Neural progenitor cell (in vitro differentiated cells): ENCODE results near the gene NHLH2. TPM values are rescaled to one million over a fixed set of nuclear protein-coding genes. Genes with fewer than 3 reads are reported as not detected.

ENCODE experiments used
- DNase-seq: peaks from one replicate; pipeline ENCODE4 v3.0.0-alpha.2; 2016; ENCODE audit warnings: low spot score
- H2AFZ ChIP-seq: fragments of 200-600 bp; sonication (generic); replicated peaks from 2 replicates; pipeline ENCODE4 v1.6.1; 2016; ENCODE audit warnings: antibody characterized with exemption
- H3F3A ChIP-seq: fragments of 200-600 bp; sonication (generic); 2 replicates; pipeline ENCODE4 v1.6.1; 2016; ENCODE audit warnings: antibody characterized with exemption, low read depth
- H3K27ac ChIP-seq: fragments of 200-600 bp; sonication (generic); 2 replicates; pipeline ENCODE4 v1.5.1; 2016; ENCODE audit warnings: mild to moderate bottlenecking
- H3K27me3 ChIP-seq: fragments of 200-600 bp; sonication (generic); 2 replicates; pipeline ENCODE4 v1.6.1; 2016; ENCODE audit warnings: mild to moderate bottlenecking, moderate library complexity
- H3K36me3 ChIP-seq: fragments of 200-600 bp; sonication (generic); 2 replicates; pipeline ENCODE4 v1.5.1; 2016
- H3K4me1 ChIP-seq: fragments of 200-600 bp; sonication (generic); 2 replicates; pipeline ENCODE4 v1.6.1; 2016; ENCODE audit warnings: mixed run types
- H3K4me2 ChIP-seq: fragments of 200-600 bp; sonication (generic); 2 replicates; pipeline ENCODE4 v1.6.1; 2016
- H3K4me3 ChIP-seq: fragments of 200-600 bp; sonication (generic); 2 replicates; pipeline ENCODE4 v1.5.1; 2016
- H3K79me2 ChIP-seq: fragments of 200-600 bp; sonication (generic); 2 replicates; pipeline ENCODE4 v1.6.1; 2016; ENCODE audit warnings: low read depth
- H3K9ac ChIP-seq: fragments of 200-600 bp; sonication (generic); 2 replicates; pipeline ENCODE4 v1.6.1; 2016
- H3K9me3 ChIP-seq: fragments of 200-600 bp; sonication (generic); 2 replicates; pipeline ENCODE4 v1.5.1; 2016; ENCODE audit warnings: low read depth
- H4K20me1 ChIP-seq: fragments of 200-600 bp; sonication (generic); 2 replicates; pipeline ENCODE4 v1.6.1; 2016; ENCODE audit warnings: low read depth
- H3K27ac Mint-ChIP-seq: 3 replicates; pipeline ENCODE4 v1.8.0; 2021; ENCODE audit warnings: mixed read lengths
- H3K27me3 Mint-ChIP-seq: 2 replicates; pipeline ENCODE4 v1.8.0; 2022; ENCODE audit warnings: low read depth, mild to moderate bottlenecking, inconsistent platforms, moderate library complexity, mixed read lengths; ENCODE audit not compliant: insufficient read depth
- H3K36me3 Mint-ChIP-seq: 3 replicates; pipeline ENCODE4 v1.8.0; 2021; ENCODE audit warnings: mixed read lengths
- H3K4me1 Mint-ChIP-seq: 3 replicates; pipeline ENCODE4 v1.8.0; 2021; ENCODE audit warnings: mixed read lengths
- H3K4me3 Mint-ChIP-seq: 3 replicates; pipeline ENCODE4 v1.8.0; 2021; ENCODE audit warnings: mild to moderate bottlenecking, moderate library complexity, mixed read lengths
- H3K9me3 Mint-ChIP-seq: 3 replicates; pipeline ENCODE4 v1.8.0; 2020; ENCODE audit warnings: mixed read lengths
- EZH2 ChIP-seq: fragments of 200-600 bp; sonication (generic); IDR thresholded peaks from 2 replicates; pipeline ENCODE4 v1.6.1; 2017; ENCODE audit warnings: antibody characterized with exemption, mild to moderate bottlenecking, moderate library complexity
- EZH2phosphoT487 ChIP-seq: fragments of 200-600 bp; sonication (generic); IDR thresholded peaks from 2 replicates; pipeline ENCODE4 v1.6.1; 2017; ENCODE audit warnings: antibody characterized with exemption
- total RNA-seq: library from RNA; depleted of rRNA; stranded (reverse); fragments of >200 nt; gene quantifications from 2 replicates; pipeline ENCODE4 v1.2.3, GENCODE V29; 2015; ENCODE audit warnings: low replicate concordance
- TF ChIP-seq, protein P1 (sequence below): fragments of 200-600 bp; sonication (generic); IDR thresholded peaks from 2 replicates; pipeline ENCODE4 v1.5.1; 2017; ENCODE audit warnings: antibody characterized with exemption, mild to moderate bottlenecking

NHLH2 gene
- total RNA-seq, 1 donor from 2014 or later, result 0.17 TPM

DNA sequence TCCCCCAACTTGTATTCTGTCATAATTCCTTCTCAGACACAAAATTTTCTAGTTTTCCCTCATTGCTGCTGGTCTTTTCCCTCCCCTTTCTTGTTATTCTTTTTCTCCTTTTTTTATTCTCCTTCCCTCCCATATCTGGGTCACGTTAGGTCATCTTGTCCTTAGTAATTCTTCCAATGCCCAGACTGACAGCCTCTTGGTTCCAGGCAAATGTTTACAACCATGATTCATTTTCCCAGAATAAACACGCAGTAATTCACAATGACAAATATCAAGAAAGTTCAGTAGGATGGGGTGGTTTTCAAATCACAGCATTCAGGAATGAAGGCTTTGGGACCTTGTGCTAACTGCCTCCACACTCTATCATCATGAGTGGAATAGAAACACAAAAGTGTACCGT, 25.2 kb downstream of the NHLH2 start:
- no peaks in the 10 kb centered on the region for H4K20me1 ChIP-seq
- H3K27me3 Mint-ChIP-seq, result no peaks in the 10 kb centered on the region
- H3K36me3 Mint-ChIP-seq, result no peaks in the 10 kb centered on the region
- H2AFZ ChIP-seq, result no peak overlapping the region
- H3K9me3 ChIP-seq, result peaks cover 4% of the 10 kb centered on the region
- H3K27ac ChIP-seq, result no peak overlapping the region
- TF ChIP-seq EZH2, result no peak
- TF ChIP-seq, protein P1, sequence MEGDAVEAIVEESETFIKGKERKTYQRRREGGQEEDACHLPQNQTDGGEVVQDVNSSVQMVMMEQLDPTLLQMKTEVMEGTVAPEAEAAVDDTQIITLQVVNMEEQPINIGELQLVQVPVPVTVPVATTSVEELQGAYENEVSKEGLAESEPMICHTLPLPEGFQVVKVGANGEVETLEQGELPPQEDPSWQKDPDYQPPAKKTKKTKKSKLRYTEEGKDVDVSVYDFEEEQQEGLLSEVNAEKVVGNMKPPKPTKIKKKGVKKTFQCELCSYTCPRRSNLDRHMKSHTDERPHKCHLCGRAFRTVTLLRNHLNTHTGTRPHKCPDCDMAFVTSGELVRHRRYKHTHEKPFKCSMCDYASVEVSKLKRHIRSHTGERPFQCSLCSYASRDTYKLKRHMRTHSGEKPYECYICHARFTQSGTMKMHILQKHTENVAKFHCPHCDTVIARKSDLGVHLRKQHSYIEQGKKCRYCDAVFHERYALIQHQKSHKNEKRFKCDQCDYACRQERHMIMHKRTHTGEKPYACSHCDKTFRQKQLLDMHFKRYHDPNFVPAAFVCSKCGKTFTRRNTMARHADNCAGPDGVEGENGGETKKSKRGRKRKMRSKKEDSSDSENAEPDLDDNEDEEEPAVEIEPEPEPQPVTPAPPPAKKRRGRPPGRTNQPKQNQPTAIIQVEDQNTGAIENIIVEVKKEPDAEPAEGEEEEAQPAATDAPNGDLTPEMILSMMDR, result no peak
- TF ChIP-seq EZH2phosphoT487, result no peak
- H3K4me1 Mint-ChIP-seq, result no peaks in the 10 kb centered on the region
- H3K36me3 ChIP-seq, result no peaks in the 10 kb centered on the region
- H3K9ac ChIP-seq, result no peak overlapping the region
- H3K4me3 Mint-ChIP-seq, result no peak overlapping the region
- no peaks in the 10 kb centered on the region for H3K27me3 ChIP-seq
- H3K4me1 ChIP-seq, result no peaks in the 10 kb centered on the region
- no peak overlapping the region for H3K4me3 ChIP-seq
- no peak for DNase-seq
- no peaks in the 10 kb centered on the region for H3F3A ChIP-seq
- H3K79me2 ChIP-seq, result no peaks in the 10 kb centered on the region
- H3K9me3 Mint-ChIP-seq, result no peaks in the 10 kb centered on the region
- H3K4me2 ChIP-seq, result no peak overlapping the region
- no peak overlapping the region for H3K27ac Mint-ChIP-seq

DNA sequence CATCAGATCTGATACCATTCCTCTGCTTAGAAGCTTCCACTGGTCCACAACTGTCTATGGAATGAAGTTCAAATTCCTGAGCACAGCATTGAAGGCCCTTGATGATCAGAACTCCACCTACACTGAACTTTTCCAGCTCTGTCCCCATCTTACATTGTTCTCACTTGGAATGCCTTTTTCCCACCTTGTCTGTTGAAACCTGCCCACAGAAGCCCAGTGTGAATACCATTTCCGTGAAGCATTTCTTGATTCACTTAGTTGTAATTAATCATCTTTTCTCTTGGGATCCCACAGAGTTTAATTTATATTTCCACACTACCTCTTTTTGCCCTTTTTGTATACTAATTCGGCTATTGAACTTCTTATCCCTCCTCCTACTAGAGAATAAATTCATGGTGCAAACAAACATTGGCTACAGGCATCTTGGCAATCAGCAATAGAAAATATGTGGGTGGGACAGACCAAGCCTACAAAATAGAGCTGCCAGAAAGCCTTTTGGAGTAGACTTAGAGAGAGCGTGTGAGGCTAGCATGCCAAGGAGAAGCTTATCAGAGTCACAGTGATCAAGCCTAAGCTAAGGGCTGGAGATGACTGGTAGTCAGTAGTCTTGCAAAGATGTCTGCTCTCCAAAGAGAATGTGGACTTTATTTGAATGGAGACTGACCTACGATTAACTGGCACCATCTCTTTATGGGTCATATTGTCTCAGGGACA, 26.1 kb downstream of the NHLH2 start:
- Mint-ChIP-seq H3K36me3 (no peaks in the 10 kb centered on the region), H3K4me1 (no peaks in the 10 kb centered on the region), H3K27me3 (no peaks in the 10 kb centered on the region), H3K9me3 (no peaks in the 10 kb centered on the region), H3K4me3 (no peak overlapping the region), H3K27ac (no peak overlapping the region)
- Histone ChIP-seq H3K4me3 (no peak overlapping the region), H4K20me1 (no peaks in the 10 kb centered on the region), H3K79me2 (no peaks in the 10 kb centered on the region), H3K27me3 (no peaks in the 10 kb centered on the region), H3K36me3 (no peaks in the 10 kb centered on the region), H3F3A (no peaks in the 10 kb centered on the region), H3K9me3 (peaks cover 3% of the 10 kb centered on the region), H3K4me2 (no peak overlapping the region), H3K9ac (no peak overlapping the region), H3K27ac (no peak overlapping the region), H2AFZ (no peak overlapping the region), H3K4me1 (no peaks in the 10 kb centered on the region)
- TF ChIP-seq, protein P1, result no peak
- TF ChIP-seq EZH2 (no peak), EZH2phosphoT487 (no peak)
- DNase-seq, result no peak

DNA sequence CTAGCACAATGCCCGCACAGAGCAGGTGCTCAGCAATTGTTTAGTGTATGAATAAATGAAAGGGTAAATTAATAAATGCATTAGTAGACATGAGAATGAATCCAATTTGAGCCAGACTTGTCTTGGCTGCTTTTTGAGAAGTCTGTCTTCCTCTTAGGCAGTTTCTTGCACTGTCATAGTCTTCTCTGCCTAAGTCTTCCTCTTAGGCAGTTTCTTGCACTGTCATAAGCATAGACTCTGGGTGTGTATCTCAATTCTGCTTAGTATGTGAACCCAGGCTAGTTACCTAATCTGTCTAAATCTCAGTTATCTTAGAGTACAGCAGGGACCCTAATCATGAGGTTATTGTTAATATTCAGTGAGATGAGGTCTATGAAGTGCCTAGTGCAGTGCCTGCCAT, 27.2 kb downstream of the NHLH2 start:
- no peak overlapping the region for H3K4me3 Mint-ChIP-seq
- H3K27me3 ChIP-seq, result no peaks in the 10 kb centered on the region
- no peak overlapping the region for H3K27ac Mint-ChIP-seq
- H3K27me3 Mint-ChIP-seq, result no peaks in the 10 kb centered on the region
- H3K27ac ChIP-seq, result no peak overlapping the region
- no peaks in the 10 kb centered on the region for H3F3A ChIP-seq
- H3K9ac ChIP-seq, result no peak overlapping the region
- H3K4me3 ChIP-seq, result no peak overlapping the region
- DNase-seq, result no peak
- H3K4me1 Mint-ChIP-seq, result no peaks in the 10 kb centered on the region
- H3K9me3 Mint-ChIP-seq, result no peaks in the 10 kb centered on the region
- H3K36me3 Mint-ChIP-seq, result no peaks in the 10 kb centered on the region
- H2AFZ ChIP-seq, result no peak overlapping the region
- H3K36me3 ChIP-seq, result no peaks in the 10 kb centered on the region
- no peak overlapping the region for H3K4me2 ChIP-seq
- H3K4me1 ChIP-seq, result no peaks in the 10 kb centered on the region
- TF ChIP-seq EZH2phosphoT487 (no peak), EZH2 (no peak)
- TF ChIP-seq, protein P1, result no peak
- H3K79me2 ChIP-seq, result no peaks in the 10 kb centered on the region
- H3K9me3 ChIP-seq, result no peaks in the 10 kb centered on the region
- H4K20me1 ChIP-seq, result no peaks in the 10 kb centered on the region
